Measurements from ENCODE around the gene LRRC37A3. TPM values are rescaled to one million over a fixed set of nuclear protein-coding genes. Genes with fewer than 3 reads are reported as not detected.

LRRC37A3 gene
- polyA plus RNA-seq, 3 donors: 0.31 to 3.9 (median 0.56) TPM

Small RNA genes within 50 kb of the gene (small RNA-seq; reads per million reads assigned to genes)
- gene AC037487.3 (ENCODE audit: insufficient read length, low read depth) (not detected), gene AC103810.6 (ENCODE audit: insufficient read length, low read depth) (not detected), gene AC103810.7 (ENCODE audit: insufficient read length, low read depth) (not detected), gene RDM1P4 (ENCODE audit: insufficient read length, low read depth) (not detected), gene RN7SL404P (ENCODE audit: insufficient read length, low read depth) (not detected), gene RNU7-115P (ENCODE audit: insufficient read length, low read depth) (not detected)

Other genes starting within 250 kb of the LRRC37A3 start
- 10 to 100 TPM; 40.3 to 84.4 (median 49.3) TPM for gene GNA13, start 137.3 kb upstream of the LRRC37A3 start, polyA plus RNA-seq
- gene RGS9, start 217.9 kb upstream of the LRRC37A3 start, polyA plus RNA-seq: under 1 TPM in 1 of 3 donors, not detected in 2; 0.08 TPM

All from CD14-positive monocyte (primary cell).